Lower leg skin (tissue), 4 donors: ENCODE results near the gene FMO2. TPM values are rescaled to one million over a fixed set of nuclear protein-coding genes. Genes with fewer than 3 reads are reported as not detected.

Experiments used
- DNase-seq, 2 donors: peaks; one replicate each; pipeline ENCODE4 v3.0.0-alpha.2; 2019; ENCODE audit warnings: low spot score in 2 of 2
- H3K4me3 ChIP-seq: fragments of 200-600 bp; sonication (generic); 2 replicates; pipeline ENCODE4 v1.5.1; 2017; ENCODE audit warnings: mild to moderate bottlenecking, low read depth; ENCODE audit not compliant: poor library complexity, severe bottlenecking
- CTCF ChIP-seq, 3 donors: fragments of 450-650 bp; IDR thresholded peaks; one replicate each; pipeline ENCODE4 v1.5.1; 2016; ENCODE audit warnings: antibody characterized with exemption in 3 of 3, mild to moderate bottlenecking in 3 of 3, moderate library complexity in 2 of 3
- POLR2A ChIP-seq, 2 donors: fragments of 450-650 bp; IDR thresholded peaks; one replicate each; pipeline ENCODE4 v1.6.1; 2016 to 2017; ENCODE audit warnings: antibody characterized with exemption in 2 of 2, mild to moderate bottlenecking in 1 of 2, moderate library complexity in 1 of 2
- WGBS, 2 donors: methylation state at CpG; one replicate each; pipeline ENCODE4 v1.1.5; 2018; 5-methylcytosine and 5-hydroxymethylcytosine counted together
- intact Hi-C: fragments of 100-400 bp; cut with DNase I; formaldehyde crosslinking; loops from one replicate; pipeline ENCODE4 v1.15.0; 2023; ENCODE audit warnings: low total_unique reads
- total RNA-seq, 4 donors: library from RNA; depleted of rRNA; stranded (reverse); fragments of >200 nt; gene quantifications; one replicate each; pipeline ENCODE4 v1.1.0, GENCODE V29; 2016

FMO2 gene
- total RNA-seq, 4 donors from 2014 or later = 2.5 to 11.1 (median 9.8) TPM

DNA sequence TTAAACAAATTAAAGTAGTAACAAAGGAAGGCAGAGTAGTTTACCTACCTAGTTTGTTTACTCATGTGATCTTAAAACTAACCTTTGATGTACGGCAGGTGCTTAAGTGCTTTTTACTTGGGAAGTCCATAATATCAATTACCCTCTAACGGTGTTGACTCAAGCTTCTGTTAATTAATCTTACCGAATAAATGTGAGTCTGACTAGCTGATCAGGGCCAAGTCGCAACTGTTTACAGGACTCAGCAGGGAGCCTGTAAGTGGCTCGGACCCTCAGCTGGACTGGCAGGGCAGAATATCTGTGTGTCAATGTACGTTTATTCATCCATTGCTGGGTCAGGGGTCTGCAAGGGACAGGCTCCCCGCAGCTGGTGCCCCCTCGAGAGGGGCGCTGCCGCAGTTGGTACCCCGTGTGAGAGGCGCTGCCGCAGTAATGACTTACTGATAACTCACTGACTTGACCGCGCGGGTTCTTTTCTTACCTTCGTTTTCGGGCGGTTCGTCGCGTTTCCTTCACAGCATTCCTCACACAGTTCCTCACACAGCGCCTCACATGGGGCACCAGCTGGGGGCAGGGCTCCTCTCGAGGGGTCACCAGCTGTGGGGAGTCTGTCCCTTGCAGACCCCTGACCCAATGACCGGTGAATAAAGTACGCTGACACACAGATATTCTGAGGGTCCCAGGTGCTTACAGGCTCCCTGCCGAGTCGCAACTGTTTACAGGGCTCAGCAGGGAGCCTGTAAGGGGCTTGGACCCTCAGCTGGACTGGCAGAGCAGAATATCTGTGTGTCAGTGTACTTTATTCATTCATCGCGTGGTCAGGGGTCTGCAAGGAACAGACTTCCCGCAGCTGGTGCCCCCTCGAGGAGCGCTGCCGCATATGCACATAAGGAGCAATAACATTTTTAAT lies 66.2 kb downstream of the FMO2 start:
- peak overlapping the region; percentile 18 for H3K4me3 ChIP-seq
- 5 to 8% methylated on average over 33 to 34 of the region's 34 CpGs for WGBS, 2 donors
- intact Hi-C loops = no loop called here
- no peak for DNase-seq
- no peak for TF ChIP-seq POLR2A (IDR thresholded peaks at IDR 0.05)
- no peak for TF ChIP-seq CTCF (IDR thresholded peaks at IDR 0.05)

DNA sequence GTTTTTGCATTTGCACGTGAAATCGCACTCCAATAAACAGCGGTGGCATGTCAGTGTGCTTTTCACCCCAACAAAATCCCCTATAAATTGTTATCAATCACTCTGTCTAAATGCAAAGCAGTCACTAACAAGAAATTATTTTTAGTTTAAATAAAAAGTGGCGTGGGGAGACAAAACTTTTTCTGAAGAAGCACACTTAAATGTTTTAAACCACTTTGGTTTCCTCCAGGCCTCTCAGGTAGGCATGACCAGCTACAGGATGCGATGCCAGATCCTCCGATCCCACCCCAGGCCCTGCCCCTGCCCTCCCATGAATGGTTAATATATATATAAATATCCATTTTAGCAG lies 66.8 kb downstream of the FMO2 start:
- TF ChIP-seq CTCF (IDR thresholded peaks at IDR 0.05) (no peak), POLR2A (IDR thresholded peaks at IDR 0.05) (no peak)
- WGBS, 2 donors = 31 to 33% methylated on average over 6 of the region's 6 CpGs
- H3K4me3 ChIP-seq = no peak overlapping the region
- intact Hi-C loops = no loop called here
- DNase-seq = no peak

- H3K4me3 ChIP-seq = no peak overlapping the region
- intact Hi-C loops = no loop called here
- WGBS, 2 donors = 52 to 57% methylated on average over 5 of the region's 5 CpGs
- no peak for DNase-seq
- no peak for TF ChIP-seq POLR2A (IDR thresholded peaks at IDR 0.05)
- no peak for TF ChIP-seq CTCF (IDR thresholded peaks at IDR 0.05)
These were observed 67.4 kb downstream of the FMO2 start for GRCh38 chr1:171252482-171252881.

- intact Hi-C loops = no loop called here
- no peak for TF ChIP-seq CTCF (IDR thresholded peaks at IDR 0.05)
- TF ChIP-seq POLR2A (IDR thresholded peaks at IDR 0.05) = no peak
- 48 to 54% methylated on average over 4 of the region's 4 CpGs for WGBS, 2 donors
- no peak for DNase-seq
- no peak overlapping the region for H3K4me3 ChIP-seq
These were observed 69.8 kb downstream of the FMO2 start for GRCh38 chr1:171254859-171255258.

DNA sequence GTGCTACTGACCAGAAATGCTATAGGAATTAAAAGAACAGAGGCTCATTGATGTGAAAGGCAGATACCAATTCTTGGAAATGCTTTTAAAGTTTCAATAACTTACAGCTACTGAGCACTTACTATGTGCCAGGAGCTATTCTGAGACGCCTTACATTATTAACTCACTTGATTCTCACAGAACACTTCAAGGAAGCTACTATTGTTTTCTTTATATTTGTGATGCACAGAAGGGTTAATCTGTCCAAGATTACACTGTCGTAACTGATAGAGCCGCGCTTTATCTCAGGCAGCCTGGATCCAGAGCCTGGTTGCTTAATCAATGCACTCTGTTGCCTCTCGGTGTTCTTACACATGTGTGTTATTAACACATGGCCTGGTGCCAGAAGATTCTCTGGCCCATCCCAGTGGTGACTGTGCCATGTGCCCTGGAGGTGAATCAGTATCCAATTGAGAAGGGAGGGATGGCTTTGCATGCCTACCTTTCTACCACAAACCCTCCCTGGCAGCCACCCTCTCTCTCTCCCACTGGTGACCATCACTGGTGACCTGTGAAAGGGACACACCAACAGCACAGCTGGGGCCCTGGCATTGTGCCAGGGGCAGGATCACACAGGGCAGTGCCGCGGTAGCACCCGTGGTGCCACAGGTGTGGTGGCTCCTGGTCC lies 72.0 kb downstream of the FMO2 start:
- peak; percentile 80 to 94 for DNase-seq
- intact Hi-C loops = no loop called here
- H3K4me3 ChIP-seq = no peak overlapping the region
- TF ChIP-seq CTCF (IDR thresholded peaks at IDR 0.05) (no peak), POLR2A (IDR thresholded peaks at IDR 0.05) (no peak)
- 28 to 29% methylated on average over 8 of the region's 8 CpGs for WGBS, 2 donors
